ENCODE data around the gene TBX3. TPM values are rescaled to one million over a fixed set of nuclear protein-coding genes. Genes with fewer than 3 reads are reported as not detected.

Gene TBX3
- total and polyA plus RNA-seq, 10 of the 15 experiments (the other 5 are each of a cell fraction or from before 2014, with no cell fraction given), result 0.04 to 0.28 (median 0.08) TPM; not detected in 7

GRCh38 chr12:114729731-114730130, 45.8 kb upstream of the TBX3 start:
- BruUV-seq (replicated peaks), result no TSS peak
- FAIRE-seq, result no peak

More at GRCh38 chr12:114729731-114730130, 45.8 kb upstream of the TBX3 start:
- WGBS (ENCODE audit: insufficient coverage, insufficient replicate concordance, low lambda C conversion rate, missing lambda C conversion rate), result 0% methylated on average over 3 of the region's 3 CpGs
- no peaks in the 10 kb centered on the region for H4K20me1 ChIP-seq (ENCODE audit: control insufficient read depth, insufficient read depth)
- DNase-seq (ENCODE audit: low read depth, low spot score), result no peak
- H3K27ac ChIP-seq (ENCODE audit: control insufficient read depth, insufficient read depth), result no peak overlapping the region
- no peak overlapping the region for H2AFZ ChIP-seq (ENCODE audit: control insufficient read depth, low read depth, low read length)
- CTCF ChIA-PET, result no interaction called here
- H3K4me3 ChIP-seq, result no peak overlapping the region
- POLR2A ChIA-PET, result no interaction called here
- no peak for ATAC-seq
- RAD21 ChIA-PET (ENCODE audit: unreplicated experiment), result no interaction called here
- in situ Hi-C loops (cut with MboI), result no loop called here
- H3K9me3 ChIP-seq (replicated peaks; ENCODE audit: control insufficient read depth, insufficient read depth, low read length), result no peaks in the 10 kb centered on the region
- no peaks in the 10 kb centered on the region for H3K4me1 ChIP-seq (ENCODE audit: control insufficient read depth, insufficient read depth, low read length)
- TF ChIP-seq MAX (IDR thresholded peaks at IDR 0.05; ENCODE audit: low read depth, low read length) (no peak), BCL3 (IDR thresholded peaks at IDR 0.05; ENCODE audit: borderline replicate concordance, insufficient read depth, low read depth, low read length, poor library complexity, severe bottlenecking) (peak; percentile 21), ZNF622 (IDR thresholded peaks at IDR 0.05) (no peak), NFYA (IDR thresholded peaks at IDR 0.05; ENCODE audit: borderline replicate concordance, low read depth, low read length) (no peak), BCL11A (IDR thresholded peaks at IDR 0.05; ENCODE audit: low read depth, low read length) (no peak)
- no peaks in the 10 kb centered on the region for H3K27me3 ChIP-seq (replicated peaks in 1 of 2; ENCODE audit: control insufficient read depth in 2 of 2, insufficient read depth in 2 of 2, low read length in 1 of 2)
- intact Hi-C loops (cut with micrococcal nuclease; ENCODE audit: unreplicated experiment), result no loop called here
- H3K36me3 ChIP-seq (ENCODE audit: control insufficient read depth in 2 of 2, insufficient read depth in 2 of 2, low read length in 1 of 2), result no peaks in the 10 kb centered on the region
- SMC1A ChIA-PET (ENCODE audit: uncharacterized antibody, unreplicated experiment), result no interaction called here
- H3K79me2 ChIP-seq (ENCODE audit: control insufficient read depth, insufficient read depth, low read length), result no peaks in the 10 kb centered on the region
- H3K9ac ChIP-seq (ENCODE audit: control insufficient read depth, insufficient read depth, low read length), result no peak overlapping the region
- H3K4me2 ChIP-seq (ENCODE audit: control insufficient read depth, insufficient read depth), result no peak overlapping the region
